DOHH2 (cell line): ENCODE results near the gene FAM180A.

Experiments used
- H3F3A ChIP-seq: fragments of 200-600 bp; sonication (generic), shearing (Covaris generic); 2 replicates; pipeline ENCODE4 v1.6.0; 2016; ENCODE audit warnings: antibody characterized with exemption, mild to moderate bottlenecking; ENCODE audit not compliant: control insufficient read depth, insufficient read depth
- H3K27ac ChIP-seq: fragments of 200-600 bp; sonication (generic); 2 replicates; pipeline ENCODE4 v1.5.1; 2014; ENCODE audit warnings: low read depth, mild to moderate bottlenecking, low read length, moderate library complexity
- H3K27me3 ChIP-seq: fragments of 200-600 bp; sonication (generic); 2 replicates; pipeline ENCODE4 v1.6.1; 2014; ENCODE audit warnings: mild to moderate bottlenecking, low read length, mixed read lengths; ENCODE audit not compliant: control insufficient read depth
- H3K36me3 ChIP-seq: fragments of 200-600 bp; sonication (generic); 2 replicates; pipeline ENCODE4 v1.6.1; 2014; ENCODE audit warnings: mild to moderate bottlenecking, low read length, moderate library complexity, mixed read lengths; ENCODE audit not compliant: control insufficient read depth
- H3K4me1 ChIP-seq: fragments of 200-600 bp; sonication (generic); 2 replicates; pipeline ENCODE4 v1.6.1; 2014; ENCODE audit warnings: mild to moderate bottlenecking, low read length, mixed read lengths; ENCODE audit not compliant: control insufficient read depth
- H3K4me2 ChIP-seq: fragments of 200-600 bp; sonication (generic); 2 replicates; pipeline ENCODE4 v1.6.0; 2014; ENCODE audit warnings: mild to moderate bottlenecking, low read length, moderate library complexity
- H3K4me3 ChIP-seq: fragments of 200-600 bp; sonication (generic); 2 replicates; pipeline ENCODE4 v1.5.1; 2014; ENCODE audit warnings: mild to moderate bottlenecking, low read length, mixed read lengths
- H3K79me2 ChIP-seq: fragments of 200-600 bp; sonication (generic); 2 replicates; pipeline ENCODE4 v1.6.1; 2014; ENCODE audit warnings: mild to moderate bottlenecking, low read length, mixed read lengths; ENCODE audit not compliant: control insufficient read depth
- H3K9me2 ChIP-seq: fragments of 200-600 bp; sonication (generic); replicated peaks from 2 replicates; pipeline ENCODE4 v1.6.1; 2014; ENCODE audit warnings: mild to moderate bottlenecking, low read length, mixed read lengths; ENCODE audit not compliant: control insufficient read depth
- H3K9me3 ChIP-seq: fragments of 200-600 bp; sonication (generic); 2 replicates; pipeline ENCODE4 v1.6.1; 2014; ENCODE audit warnings: antibody characterized with exemption, low read length, mixed read lengths; ENCODE audit not compliant: control insufficient read depth, insufficient read depth
- H4K20me1 ChIP-seq: fragments of 200-600 bp; sonication (generic); 2 replicates; pipeline ENCODE4 v1.6.0; 2014; ENCODE audit warnings: low read depth, mild to moderate bottlenecking, antibody characterized with exemption, low read length, moderate library complexity; ENCODE audit not compliant: control insufficient read depth, insufficient read depth
- CTCF ChIP-seq: fragments of 200-600 bp; sonication (generic); IDR thresholded peaks from one replicate; pipeline ENCODE4 v1.5.1; 2014; ENCODE audit warnings: antibody characterized with exemption, mild to moderate bottlenecking, low read depth, low read length; ENCODE audit not compliant: poor library complexity, severe bottlenecking
- EZH2phosphoT487 ChIP-seq: fragments of 200-600 bp; sonication (generic); IDR thresholded peaks from 2 replicates; pipeline ENCODE4 v1.6.1; 2017; ENCODE audit warnings: borderline replicate concordance, mild to moderate bottlenecking, antibody characterized with exemption, low read length, moderate library complexity, mixed read lengths

FAM180A gene

GRCh38 chr7:135792866-135793265 is 44.3 kb upstream of the FAM180A start:
- no peaks in the 10 kb centered on the region for H3K9me2 ChIP-seq
- no peaks in the 10 kb centered on the region for H3F3A ChIP-seq
- no peak overlapping the region for H3K4me2 ChIP-seq
- peaks cover 11% of the 10 kb centered on the region for H3K27me3 ChIP-seq
- no peak overlapping the region for H3K4me3 ChIP-seq
- H4K20me1 ChIP-seq: no peaks in the 10 kb centered on the region
- TF ChIP-seq CTCF (no peak), EZH2phosphoT487 (no peak)
- no peaks in the 10 kb centered on the region for H3K36me3 ChIP-seq
- no peaks in the 10 kb centered on the region for H3K79me2 ChIP-seq
- no peaks in the 10 kb centered on the region for H3K9me3 ChIP-seq
- H3K4me1 ChIP-seq: no peaks in the 10 kb centered on the region
- no peak overlapping the region for H3K27ac ChIP-seq

- Histone ChIP-seq H3K27ac (no peak overlapping the region), H3K4me3 (no peak overlapping the region), H3K4me1 (no peaks in the 10 kb centered on the region), H3K79me2 (no peaks in the 10 kb centered on the region), H3K4me2 (no peak overlapping the region), H3F3A (no peaks in the 10 kb centered on the region), H3K27me3 (peaks cover 11% of the 10 kb centered on the region), H4K20me1 (no peaks in the 10 kb centered on the region), H3K9me2 (no peaks in the 10 kb centered on the region), H3K36me3 (no peaks in the 10 kb centered on the region), H3K9me3 (no peaks in the 10 kb centered on the region)
- TF ChIP-seq CTCF: no peak
- no peak for TF ChIP-seq EZH2phosphoT487
Measured at GRCh38 chr7:135792363-135792668, 43.7 kb upstream of the FAM180A start.

GRCh38 chr7:135791543-135792362 is 43.1 kb upstream of the FAM180A start:
- Histone ChIP-seq H3K27ac (no peak overlapping the region), H3K79me2 (no peaks in the 10 kb centered on the region), H4K20me1 (no peaks in the 10 kb centered on the region), H3K36me3 (no peaks in the 10 kb centered on the region), H3K27me3 (peaks cover 11% of the 10 kb centered on the region), H3K9me2 (no peaks in the 10 kb centered on the region), H3K4me3 (no peak overlapping the region), H3F3A (no peaks in the 10 kb centered on the region), H3K9me3 (no peaks in the 10 kb centered on the region), H3K4me2 (no peak overlapping the region), H3K4me1 (no peaks in the 10 kb centered on the region)
- no peak for TF ChIP-seq CTCF
- no peak for TF ChIP-seq EZH2phosphoT487
